ENCODE data around the gene DCLRE1B. TPM values are rescaled to one million over a fixed set of nuclear protein-coding genes. Genes with fewer than 3 reads are reported as not detected.

DCLRE1B gene
- polyA plus RNA-seq, 1 donor: 12.6 TPM

- DNase-seq: no peak
Observed at GRCh38 chr1:113924473-113924872, 19.3 kb downstream of the DCLRE1B start.

DNA sequence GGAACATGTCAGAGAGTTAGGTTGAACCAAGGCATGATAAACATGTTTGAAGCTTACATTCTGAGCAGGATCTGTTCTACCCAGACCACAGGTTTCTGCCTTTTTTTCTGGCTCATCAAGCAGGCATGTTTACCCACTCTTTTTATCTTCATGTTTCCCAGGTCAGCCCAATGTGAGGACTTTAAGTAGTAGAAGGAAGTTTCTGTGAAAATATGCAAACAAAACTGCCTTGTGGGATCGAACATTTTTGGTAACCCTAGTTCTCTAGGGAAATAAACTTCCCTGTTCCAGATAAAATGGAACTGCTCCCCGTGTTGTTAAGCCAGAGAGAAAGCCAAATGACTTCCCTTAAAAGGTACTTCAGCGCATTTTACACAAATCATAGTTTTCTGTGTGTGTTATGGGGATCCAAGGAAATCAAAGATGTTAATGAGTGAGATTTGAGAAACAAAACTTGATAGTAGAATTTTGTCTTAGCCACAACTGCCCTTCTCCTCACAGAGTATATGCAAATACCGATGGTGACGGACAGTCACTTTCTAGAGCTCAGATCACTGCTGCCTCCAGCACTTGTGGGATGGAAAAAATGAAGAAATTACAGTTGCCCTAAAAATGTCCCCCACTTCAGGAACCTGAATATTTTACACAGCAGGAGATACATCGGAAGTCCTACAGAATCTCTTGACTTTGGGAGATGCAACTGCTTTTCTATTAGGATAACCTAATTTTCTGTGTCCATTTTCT, 23.2 kb downstream of the DCLRE1B start:
- no peak for DNase-seq

GRCh38 chr1:113928941-113929749, 24.0 kb downstream of the DCLRE1B start, which contains the start of gene HIPK1:
Gene HIPK1, plus strand, starts transcription at chr1:113929324.
- peak; percentile 95 for DNase-seq

- DNase-seq: peak; percentile 35
Observed at GRCh38 chr1:113929750-113930498, 24.8 kb downstream of the DCLRE1B start.

GRCh38 chr1:113930499-113931161, 25.5 kb downstream of the DCLRE1B start:
- DNase-seq: peak; percentile 57

- DNase-seq: no peak
Observed at GRCh38 chr1:113931451-113931851, 26.3 kb downstream of the DCLRE1B start.

- no peak for DNase-seq
Observed at GRCh38 chr1:113934006-113934405, 28.9 kb downstream of the DCLRE1B start.

- no peak for DNase-seq
Observed at GRCh38 chr1:113934511-113935055, 29.5 kb downstream of the DCLRE1B start.

- DNase-seq: no peak
Observed at GRCh38 chr1:113935176-113935575, 30.1 kb downstream of the DCLRE1B start.

GRCh38 chr1:113935970-113936369, 30.8 kb downstream of the DCLRE1B start:
- no peak for DNase-seq

DNA sequence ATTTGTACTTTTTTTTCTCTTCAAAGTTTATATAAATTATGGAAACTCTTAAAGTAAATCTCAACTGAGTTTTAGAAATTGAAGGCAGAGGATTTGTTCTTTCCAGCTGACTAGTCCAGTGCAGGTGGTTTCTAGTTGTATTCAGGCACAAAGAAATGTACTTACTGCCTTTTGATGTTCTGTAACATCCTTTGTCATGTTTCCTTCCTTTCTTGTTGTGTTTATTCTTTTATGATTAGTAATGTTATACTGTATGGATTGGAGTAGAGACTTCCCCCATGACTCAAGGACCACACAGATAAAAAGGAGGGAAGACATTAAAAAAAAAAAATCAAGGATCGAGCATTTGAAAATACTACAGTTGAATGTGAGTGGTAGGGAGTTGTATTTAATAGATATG, 32.0 kb downstream of the DCLRE1B start:
- DNase-seq: no peak

DNA sequence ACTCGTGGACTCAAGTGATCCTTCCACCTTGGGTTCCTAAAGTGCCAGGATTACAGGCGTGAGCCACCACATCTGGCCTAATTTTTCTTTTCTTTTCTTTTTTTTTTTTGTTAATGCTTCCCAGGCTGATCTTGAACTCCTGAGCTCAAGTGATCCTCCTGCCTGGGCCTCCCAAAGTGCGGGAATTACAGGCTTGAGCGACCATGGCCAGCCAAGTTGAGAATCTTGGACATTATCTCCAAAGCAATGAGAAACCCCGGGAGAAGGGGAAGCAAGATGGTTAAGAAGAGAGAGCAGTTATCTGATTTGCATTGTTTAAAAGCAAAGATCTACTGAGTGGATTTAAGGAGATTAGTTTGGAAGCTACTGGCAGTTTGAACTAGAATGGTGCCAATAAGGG, 33.1 kb downstream of the DCLRE1B start:
- no peak for DNase-seq

DNA sequence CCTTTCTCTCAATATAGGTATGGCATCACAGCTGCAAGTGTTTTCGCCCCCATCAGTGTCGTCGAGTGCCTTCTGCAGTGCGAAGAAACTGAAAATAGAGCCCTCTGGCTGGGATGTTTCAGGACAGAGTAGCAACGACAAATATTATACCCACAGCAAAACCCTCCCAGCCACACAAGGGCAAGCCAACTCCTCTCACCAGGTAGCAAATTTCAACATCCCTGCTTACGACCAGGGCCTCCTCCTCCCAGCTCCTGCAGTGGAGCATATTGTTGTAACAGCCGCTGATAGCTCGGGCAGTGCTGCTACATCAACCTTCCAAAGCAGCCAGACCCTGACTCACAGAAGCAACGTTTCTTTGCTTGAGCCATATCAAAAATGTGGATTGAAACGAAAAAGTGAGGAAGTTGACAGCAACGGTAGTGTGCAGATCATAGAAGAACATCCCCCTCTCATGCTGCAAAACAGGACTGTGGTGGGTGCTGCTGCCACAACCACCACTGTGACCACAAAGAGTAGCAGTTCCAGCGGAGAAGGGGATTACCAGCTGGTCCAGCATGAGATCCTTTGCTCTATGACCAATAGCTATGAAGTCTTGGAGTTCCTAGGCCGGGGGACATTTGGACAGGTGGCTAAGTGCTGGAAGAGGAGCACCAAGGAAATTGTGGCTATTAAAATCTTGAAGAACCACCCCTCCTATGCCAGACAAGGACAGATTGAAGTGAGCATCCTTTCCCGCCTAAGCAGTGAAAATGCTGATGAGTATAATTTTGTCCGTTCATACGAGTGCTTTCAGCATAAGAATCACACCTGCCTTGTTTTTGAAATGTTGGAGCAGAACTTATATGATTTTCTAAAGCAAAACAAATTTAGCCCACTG, 35.5 kb downstream of the DCLRE1B start:
- DNase-seq: no peak

DNA sequence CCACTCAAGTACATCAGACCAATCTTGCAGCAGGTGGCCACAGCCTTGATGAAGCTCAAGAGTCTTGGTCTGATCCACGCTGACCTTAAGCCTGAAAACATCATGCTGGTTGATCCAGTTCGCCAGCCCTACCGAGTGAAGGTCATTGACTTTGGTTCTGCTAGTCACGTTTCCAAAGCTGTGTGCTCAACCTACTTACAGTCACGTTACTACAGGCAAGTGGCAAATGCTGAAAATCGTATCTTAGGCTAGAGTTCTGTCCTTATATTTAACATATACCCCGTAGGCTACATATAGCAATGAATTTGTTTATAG, 36.1 kb downstream of the DCLRE1B start:
- no peak for DNase-seq

- no peak for DNase-seq
Observed at GRCh38 chr1:113942527-113942926, 37.4 kb downstream of the DCLRE1B start.

- no peak for DNase-seq
Observed at GRCh38 chr1:113943028-113943811, 38.1 kb downstream of the DCLRE1B start.

- no peak for DNase-seq
Observed at GRCh38 chr1:113945329-113945728, 40.2 kb downstream of the DCLRE1B start.

- DNase-seq: no peak
Observed at GRCh38 chr1:113946112-113946511, 41.0 kb downstream of the DCLRE1B start.

DNA sequence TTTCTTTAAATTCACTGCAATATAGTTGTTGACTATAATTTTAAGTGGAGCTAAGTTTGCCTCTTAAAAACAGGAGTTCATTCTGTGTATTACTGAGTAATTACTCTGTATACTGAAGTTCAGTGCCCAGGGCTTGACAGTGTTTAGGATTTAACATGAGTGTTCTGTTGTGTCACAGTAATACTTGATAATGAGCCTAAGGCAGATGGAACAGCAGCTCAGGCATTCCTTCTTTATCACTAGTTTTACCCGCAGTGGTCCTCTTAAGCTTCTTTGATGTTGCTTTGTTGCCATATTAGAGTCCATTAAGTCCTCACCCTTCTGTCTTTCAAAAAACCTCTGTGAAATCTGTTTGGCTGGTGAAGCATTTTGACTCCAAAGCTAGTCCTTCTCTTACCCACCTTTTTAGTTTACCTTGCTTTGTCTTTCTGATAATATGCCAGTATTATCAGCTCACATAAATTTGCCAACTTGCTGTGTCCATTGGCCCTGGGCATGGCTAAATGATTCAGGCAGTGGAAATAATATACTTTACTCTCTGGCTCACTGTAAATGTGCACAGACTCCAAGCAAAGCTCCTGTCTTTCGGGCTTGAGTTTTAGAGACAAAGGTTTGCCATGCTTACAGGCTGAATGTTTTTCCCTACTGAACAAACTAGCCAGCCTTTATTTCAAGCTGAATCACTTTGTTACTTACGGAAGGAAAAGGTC, 41.7 kb downstream of the DCLRE1B start:
- DNase-seq: no peak

Measured in left kidney (tissue), 2 donors.